ENCODE results near the gene PHF3. TPM values are rescaled to one million over a fixed set of nuclear protein-coding genes. Genes with fewer than 3 reads are reported as not detected.
A peak's percentile ranks its signal among the peaks of the same experiment; 100 is the strongest.

The PHF3 gene
- total and polyA plus RNA-seq, 2 donors (not counting 1 experiment from before 2014, with no cell fraction given) = 13.5 to 111 TPM

DNA sequence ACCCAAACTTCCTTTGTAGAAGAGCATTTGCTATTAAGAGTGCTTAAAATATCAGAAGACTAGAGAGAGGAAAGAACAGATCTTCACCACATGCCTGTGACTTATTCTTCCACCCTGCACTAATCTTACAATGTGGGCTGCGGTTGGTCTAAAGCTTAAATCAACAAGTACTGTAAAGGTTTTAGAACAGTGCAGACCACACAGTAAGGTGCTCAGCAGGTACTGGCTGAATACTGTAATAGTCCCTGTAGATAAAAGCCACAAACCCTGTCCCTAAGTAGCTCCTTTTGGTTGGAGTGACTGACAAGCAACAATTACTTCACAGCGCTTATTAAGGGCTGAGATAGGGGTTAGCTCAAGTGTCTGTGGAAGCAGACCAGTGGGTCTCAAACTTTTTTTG is 972 bp upstream of the PHF3 start:
- POLR2A ChIA-PET = no interaction called here
- DNase-seq = peak; percentile 13
- WGBS (ENCODE audit: insufficient coverage) = no CpG with 5 or more reads among the region's 2 CpGs

More for the DNA sequence above, 972 bp upstream of the PHF3 start:
- Mint-ChIP-seq H3K9me3 (ENCODE audit: insufficient read depth) (no peaks in the 10 kb centered on the region), H3K4me1 (peaks cover 36% of the 10 kb centered on the region), H3K4me3 (peak overlapping the region; percentile 99), H3K27me3 (peaks cover 3% of the 10 kb centered on the region), H3K27ac (peak overlapping the region; percentile 96)
- Histone ChIP-seq H3K79me2 (ENCODE audit: control insufficient read depth, insufficient read depth, low read length) (peaks cover 47% of the 10 kb centered on the region), H3K4me2 (replicated peaks; ENCODE audit: low read depth, low read length, poor library complexity, severe bottlenecking) (peak overlapping the region; percentile 89), H3K4me3 (ENCODE audit: control extremely low read depth in 1 of 5, extremely low read depth in 1 of 5, insufficient read depth in 1 of 5, low read depth in 2 of 5, low read length in 4 of 5) (no peak overlapping the region), H4K20me1 (ENCODE audit: control insufficient read depth, insufficient read depth, low read length, poor library complexity, severe bottlenecking) (peaks cover 7% of the 10 kb centered on the region), H3K9me3 (ENCODE audit: control extremely low read depth in 1 of 3, control insufficient read depth in 2 of 3, insufficient read depth in 1 of 3, low read length in 2 of 3) (no peaks in the 10 kb centered on the region), H3K4me1 (ENCODE audit: control insufficient read depth in 2 of 2, insufficient read depth in 2 of 2, low read length in 2 of 2) (peaks cover 12 to 32% of the 10 kb centered on the region in 2 donors), H3K36me3 (replicated peaks in 1 of 2; ENCODE audit: control extremely low read depth in 1 of 2, control insufficient read depth in 1 of 2, extremely low read depth in 1 of 2, insufficient read depth in 2 of 2, low read length in 1 of 2) (peaks cover 0 to 3% of the 10 kb centered on the region in 2 experiments), H3K27me3 (replicated peaks in 1 of 4; ENCODE audit: control extremely low read depth in 1 of 4, control insufficient read depth in 3 of 4, insufficient read depth in 4 of 4, low read length in 3 of 4) (no peaks in the 10 kb centered on the region), H3K9ac (ENCODE audit: low read length) (peak overlapping the region; percentile 97), H3K27ac (ENCODE audit: low read length in 2 of 2) (peak overlapping the region in 1 of 2 donors; percentile 98), H2AFZ (ENCODE audit: insufficient read depth, low read depth, low read length, poor library complexity, severe bottlenecking) (peak overlapping the region; percentile 96)
- intact Hi-C loops (cut with micrococcal nuclease) = loop anchor here (1.0 kb wide), 1 partner anchor 36 kb away; no protein-coding TSS in a partner anchor
- no peak for ATAC-seq (ENCODE audit: low read depth)
- CTCF ChIA-PET = interaction anchor here (1.3 to 3.4 kb wide), 4 partner anchors 36 to 282 kb away, joined by 3 to 25 read pairs (median 8); no protein-coding TSS in a partner anchor
- TF ChIP-seq CTCF (IDR thresholded peaks at IDR 0.05) (no peak), EZH2 (IDR thresholded peaks at IDR 0.05; ENCODE audit: borderline replicate concordance, insufficient read depth, low read depth, low read length, poor library complexity, severe bottlenecking) (no peak)
